ENCODE measurements around the gene NAE1. TPM values are rescaled to one million over a fixed set of nuclear protein-coding genes. Genes with fewer than 3 reads are reported as not detected.

The NAE1 gene
- total RNA-seq, 2 experiments from 2014 or later, result 85.0 to 106 TPM

DNA sequence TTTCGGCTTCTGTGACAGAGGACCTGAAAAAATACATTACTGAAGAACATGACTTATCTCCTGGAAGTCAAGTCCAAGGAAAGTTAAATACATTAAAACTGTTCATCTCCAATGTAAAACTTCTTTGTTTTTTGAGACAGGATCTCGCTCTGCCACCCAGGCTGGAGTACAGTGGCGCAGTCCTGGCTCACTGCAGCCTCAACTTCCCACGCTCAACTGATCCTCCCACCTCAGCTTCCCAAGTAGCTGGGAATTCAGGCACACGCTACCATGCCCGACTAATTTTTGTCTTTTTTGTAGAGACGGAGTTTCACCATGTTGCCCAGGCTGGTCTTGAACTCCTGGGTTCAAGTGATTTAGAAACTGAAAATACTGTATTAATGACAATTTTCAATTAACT, 19.7 kb downstream of the NAE1 start:
- H2AFZ ChIP-seq (ENCODE audit: low read length), result no peak overlapping the region
- no peaks in the 10 kb centered on the region for H3K9me2 ChIP-seq (ENCODE audit: insufficient read depth, low read length)
- POLR2A ChIA-PET, result no interaction called here
- H3K9me3 ChIP-seq (ENCODE audit: low read length), result no peaks in the 10 kb centered on the region
- no peak for DNase-seq (ENCODE audit: low spot score)
- H4K20me1 ChIP-seq (ENCODE audit: insufficient read depth, low read length), result no peaks in the 10 kb centered on the region
- H3K4me3 ChIP-seq (ENCODE audit: low read depth, low read length, poor library complexity, severe bottlenecking), result no peak overlapping the region
- H3K4me1 ChIP-seq (ENCODE audit: insufficient read depth, low read length, poor library complexity, severe bottlenecking), result no peaks in the 10 kb centered on the region
- peaks cover 92% of the 10 kb centered on the region for H3K36me3 ChIP-seq (ENCODE audit: insufficient read depth, low read length)
- BruUV-seq (replicated peaks), result no TSS peak
- intact Hi-C loops (cut with micrococcal nuclease; ENCODE audit: unreplicated experiment), result no loop called here
- no peak overlapping the region for H3K4me2 ChIP-seq (ENCODE audit: low read length)
- TF ChIP-seq, protein P1, sequence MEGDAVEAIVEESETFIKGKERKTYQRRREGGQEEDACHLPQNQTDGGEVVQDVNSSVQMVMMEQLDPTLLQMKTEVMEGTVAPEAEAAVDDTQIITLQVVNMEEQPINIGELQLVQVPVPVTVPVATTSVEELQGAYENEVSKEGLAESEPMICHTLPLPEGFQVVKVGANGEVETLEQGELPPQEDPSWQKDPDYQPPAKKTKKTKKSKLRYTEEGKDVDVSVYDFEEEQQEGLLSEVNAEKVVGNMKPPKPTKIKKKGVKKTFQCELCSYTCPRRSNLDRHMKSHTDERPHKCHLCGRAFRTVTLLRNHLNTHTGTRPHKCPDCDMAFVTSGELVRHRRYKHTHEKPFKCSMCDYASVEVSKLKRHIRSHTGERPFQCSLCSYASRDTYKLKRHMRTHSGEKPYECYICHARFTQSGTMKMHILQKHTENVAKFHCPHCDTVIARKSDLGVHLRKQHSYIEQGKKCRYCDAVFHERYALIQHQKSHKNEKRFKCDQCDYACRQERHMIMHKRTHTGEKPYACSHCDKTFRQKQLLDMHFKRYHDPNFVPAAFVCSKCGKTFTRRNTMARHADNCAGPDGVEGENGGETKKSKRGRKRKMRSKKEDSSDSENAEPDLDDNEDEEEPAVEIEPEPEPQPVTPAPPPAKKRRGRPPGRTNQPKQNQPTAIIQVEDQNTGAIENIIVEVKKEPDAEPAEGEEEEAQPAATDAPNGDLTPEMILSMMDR (conservative IDR thresholded peaks at IDR 0.05; ENCODE audit: low read length), result no peak
- TF ChIP-seq EZH2phosphoT487 (IDR thresholded peaks at IDR 0.05; ENCODE audit: borderline replicate concordance, low read depth, low read length), result no peak
- CTCF ChIA-PET (ENCODE audit: unreplicated experiment), result no interaction called here
- no peaks in the 10 kb centered on the region for H3K79me2 ChIP-seq (ENCODE audit: insufficient read depth, low read depth, low read length)
- H3K27ac ChIP-seq (ENCODE audit: low read depth, low read length, poor library complexity, severe bottlenecking), result no peak overlapping the region

DNA sequence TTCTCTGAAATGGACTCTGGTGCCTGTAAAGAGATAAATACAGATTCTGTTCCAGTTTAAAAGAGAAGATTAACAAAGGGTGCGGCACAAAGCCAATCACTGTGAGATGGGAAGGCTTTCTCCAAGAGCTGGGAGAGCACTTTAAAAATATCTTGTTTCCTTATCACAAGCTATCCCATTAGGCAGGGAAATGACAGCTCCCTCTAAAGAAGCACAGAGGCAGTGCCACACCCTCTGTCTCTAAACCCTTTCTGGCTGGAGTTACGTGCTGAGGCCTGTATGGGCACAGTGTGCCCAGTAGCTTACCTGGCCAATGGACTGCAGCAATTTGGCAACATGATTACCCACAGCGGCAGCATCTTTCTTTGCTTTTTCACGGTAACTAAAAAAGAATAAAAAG, 20.4 kb downstream of the NAE1 start:
- intact Hi-C loops (cut with micrococcal nuclease; ENCODE audit: unreplicated experiment), result no loop called here
- no peaks in the 10 kb centered on the region for H3K9me2 ChIP-seq (ENCODE audit: insufficient read depth, low read length)
- no peak overlapping the region for H3K4me2 ChIP-seq (ENCODE audit: low read length)
- no peaks in the 10 kb centered on the region for H4K20me1 ChIP-seq (ENCODE audit: insufficient read depth, low read length)
- ChIA-PET CTCF (ENCODE audit: unreplicated experiment) (no interaction called here), POLR2A (interaction anchor here (0.5 kb wide), 1 partner anchor 24 kb away, joined by 3 read pairs; no protein-coding TSS in a partner anchor)
- H3K79me2 ChIP-seq (ENCODE audit: insufficient read depth, low read depth, low read length), result no peaks in the 10 kb centered on the region
- H3K4me1 ChIP-seq (ENCODE audit: insufficient read depth, low read length, poor library complexity, severe bottlenecking), result no peaks in the 10 kb centered on the region
- no peak overlapping the region for H2AFZ ChIP-seq (ENCODE audit: low read length)
- no peak for DNase-seq (ENCODE audit: low spot score)
- TF ChIP-seq, protein P1 (conservative IDR thresholded peaks at IDR 0.05; ENCODE audit: low read length), result no peak
- TF ChIP-seq EZH2phosphoT487 (IDR thresholded peaks at IDR 0.05; ENCODE audit: borderline replicate concordance, low read depth, low read length), result no peak
- no peak overlapping the region for H3K27ac ChIP-seq (ENCODE audit: low read depth, low read length, poor library complexity, severe bottlenecking)
- no peaks in the 10 kb centered on the region for H3K9me3 ChIP-seq (ENCODE audit: low read length)
- no peak overlapping the region for H3K4me3 ChIP-seq (ENCODE audit: low read depth, low read length, poor library complexity, severe bottlenecking)
- no TSS peak for BruUV-seq (replicated peaks)
- H3K36me3 ChIP-seq (ENCODE audit: insufficient read depth, low read length), result peaks cover 92% of the 10 kb centered on the region

DNA sequence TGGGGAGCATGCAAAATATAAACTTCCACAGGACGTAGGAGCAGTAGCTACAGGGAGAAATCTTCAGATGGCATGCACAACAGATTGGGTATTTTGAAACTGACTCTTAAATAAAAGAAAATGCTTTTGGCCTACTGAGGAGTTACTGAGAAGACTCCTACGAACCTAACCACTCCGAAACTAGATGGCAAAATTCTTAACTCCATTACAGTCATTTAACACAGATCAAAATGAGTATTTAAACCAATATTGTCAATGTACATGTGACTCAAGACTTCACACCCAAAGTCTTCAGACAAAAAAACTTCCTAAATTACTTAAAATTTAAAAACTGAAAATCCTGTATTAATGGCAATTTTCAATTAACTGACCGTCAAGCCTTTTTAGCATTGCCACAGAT, 21.0 kb downstream of the NAE1 start:
- CTCF ChIA-PET (ENCODE audit: unreplicated experiment), result no interaction called here
- TF ChIP-seq EZH2phosphoT487 (IDR thresholded peaks at IDR 0.05; ENCODE audit: borderline replicate concordance, low read depth, low read length), result no peak
- TF ChIP-seq, protein P1 (conservative IDR thresholded peaks at IDR 0.05; ENCODE audit: low read length), result no peak
- intact Hi-C loops (cut with micrococcal nuclease; ENCODE audit: unreplicated experiment), result no loop called here
- no peaks in the 10 kb centered on the region for H3K9me2 ChIP-seq (ENCODE audit: insufficient read depth, low read length)
- no peaks in the 10 kb centered on the region for H3K9me3 ChIP-seq (ENCODE audit: low read length)
- H3K4me2 ChIP-seq (ENCODE audit: low read length), result no peak overlapping the region
- POLR2A ChIA-PET, result no interaction called here
- BruUV-seq (replicated peaks), result TSS peak; percentile 17
- peaks cover 92% of the 10 kb centered on the region for H3K36me3 ChIP-seq (ENCODE audit: insufficient read depth, low read length)
- no peak for DNase-seq (ENCODE audit: low spot score)
- H2AFZ ChIP-seq (ENCODE audit: low read length), result no peak overlapping the region
- H3K27ac ChIP-seq (ENCODE audit: low read depth, low read length, poor library complexity, severe bottlenecking), result no peak overlapping the region
- no peaks in the 10 kb centered on the region for H3K79me2 ChIP-seq (ENCODE audit: insufficient read depth, low read depth, low read length)
- H3K4me1 ChIP-seq (ENCODE audit: insufficient read depth, low read length, poor library complexity, severe bottlenecking), result no peaks in the 10 kb centered on the region
- no peaks in the 10 kb centered on the region for H4K20me1 ChIP-seq (ENCODE audit: insufficient read depth, low read length)
- H3K4me3 ChIP-seq (ENCODE audit: low read depth, low read length, poor library complexity, severe bottlenecking), result no peak overlapping the region
